ENCODE results near the gene SRBD1.

DNA sequence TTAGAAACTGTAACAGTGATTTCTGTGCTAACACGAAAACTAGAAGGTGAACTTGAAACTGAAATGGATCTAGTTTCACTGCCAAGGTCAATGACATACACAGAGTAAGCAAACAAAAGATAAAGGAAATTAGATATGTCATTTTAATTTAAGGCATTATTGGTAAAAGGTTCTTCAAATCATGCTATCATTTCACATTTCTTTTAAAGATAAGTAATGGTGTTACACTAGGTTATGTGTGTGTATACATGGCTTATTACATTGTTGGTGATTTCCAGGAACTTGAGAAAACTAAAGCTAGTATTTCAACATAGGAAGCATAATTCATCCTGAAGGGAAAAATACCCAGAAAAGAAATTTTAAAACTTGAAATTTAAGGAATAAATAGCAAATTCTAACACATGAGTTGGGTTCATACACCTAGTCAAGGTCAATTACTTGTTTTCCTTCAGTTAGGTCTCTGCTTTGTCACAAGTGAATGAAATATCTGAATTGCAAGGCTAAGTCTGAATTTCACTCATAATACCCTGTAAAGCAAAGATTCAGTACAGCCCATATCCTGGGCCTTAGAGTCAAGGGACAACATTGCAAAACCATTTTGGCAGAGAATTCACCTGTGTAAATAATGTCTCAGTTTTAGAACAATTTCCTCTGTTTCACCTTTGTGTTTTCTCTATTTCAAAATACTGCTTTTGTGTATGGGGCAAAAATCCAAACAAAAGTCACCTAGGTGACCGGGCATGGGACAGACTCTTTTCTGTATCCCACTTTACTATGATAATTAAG lies 141.6 kb downstream of the SRBD1 start:
- TF ChIP-seq, protein P1, sequence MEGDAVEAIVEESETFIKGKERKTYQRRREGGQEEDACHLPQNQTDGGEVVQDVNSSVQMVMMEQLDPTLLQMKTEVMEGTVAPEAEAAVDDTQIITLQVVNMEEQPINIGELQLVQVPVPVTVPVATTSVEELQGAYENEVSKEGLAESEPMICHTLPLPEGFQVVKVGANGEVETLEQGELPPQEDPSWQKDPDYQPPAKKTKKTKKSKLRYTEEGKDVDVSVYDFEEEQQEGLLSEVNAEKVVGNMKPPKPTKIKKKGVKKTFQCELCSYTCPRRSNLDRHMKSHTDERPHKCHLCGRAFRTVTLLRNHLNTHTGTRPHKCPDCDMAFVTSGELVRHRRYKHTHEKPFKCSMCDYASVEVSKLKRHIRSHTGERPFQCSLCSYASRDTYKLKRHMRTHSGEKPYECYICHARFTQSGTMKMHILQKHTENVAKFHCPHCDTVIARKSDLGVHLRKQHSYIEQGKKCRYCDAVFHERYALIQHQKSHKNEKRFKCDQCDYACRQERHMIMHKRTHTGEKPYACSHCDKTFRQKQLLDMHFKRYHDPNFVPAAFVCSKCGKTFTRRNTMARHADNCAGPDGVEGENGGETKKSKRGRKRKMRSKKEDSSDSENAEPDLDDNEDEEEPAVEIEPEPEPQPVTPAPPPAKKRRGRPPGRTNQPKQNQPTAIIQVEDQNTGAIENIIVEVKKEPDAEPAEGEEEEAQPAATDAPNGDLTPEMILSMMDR (IDR thresholded peaks at IDR 0.05) = no peak
- TF ChIP-seq, protein P2, sequence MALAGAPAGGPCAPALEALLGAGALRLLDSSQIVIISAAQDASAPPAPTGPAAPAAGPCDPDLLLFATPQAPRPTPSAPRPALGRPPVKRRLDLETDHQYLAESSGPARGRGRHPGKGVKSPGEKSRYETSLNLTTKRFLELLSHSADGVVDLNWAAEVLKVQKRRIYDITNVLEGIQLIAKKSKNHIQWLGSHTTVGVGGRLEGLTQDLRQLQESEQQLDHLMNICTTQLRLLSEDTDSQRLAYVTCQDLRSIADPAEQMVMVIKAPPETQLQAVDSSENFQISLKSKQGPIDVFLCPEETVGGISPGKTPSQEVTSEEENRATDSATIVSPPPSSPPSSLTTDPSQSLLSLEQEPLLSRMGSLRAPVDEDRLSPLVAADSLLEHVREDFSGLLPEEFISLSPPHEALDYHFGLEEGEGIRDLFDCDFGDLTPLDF (CRISPR knock-in tag; IDR thresholded peaks at IDR 0.05) = no peak
- TF ChIP-seq, protein P3, sequence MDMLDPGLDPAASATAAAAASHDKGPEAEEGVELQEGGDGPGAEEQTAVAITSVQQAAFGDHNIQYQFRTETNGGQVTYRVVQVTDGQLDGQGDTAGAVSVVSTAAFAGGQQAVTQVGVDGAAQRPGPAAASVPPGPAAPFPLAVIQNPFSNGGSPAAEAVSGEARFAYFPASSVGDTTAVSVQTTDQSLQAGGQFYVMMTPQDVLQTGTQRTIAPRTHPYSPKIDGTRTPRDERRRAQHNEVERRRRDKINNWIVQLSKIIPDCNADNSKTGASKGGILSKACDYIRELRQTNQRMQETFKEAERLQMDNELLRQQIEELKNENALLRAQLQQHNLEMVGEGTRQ (CRISPR knock-in tag; IDR thresholded peaks at IDR 0.05) = no peak
- TF ChIP-seq, protein P4, sequence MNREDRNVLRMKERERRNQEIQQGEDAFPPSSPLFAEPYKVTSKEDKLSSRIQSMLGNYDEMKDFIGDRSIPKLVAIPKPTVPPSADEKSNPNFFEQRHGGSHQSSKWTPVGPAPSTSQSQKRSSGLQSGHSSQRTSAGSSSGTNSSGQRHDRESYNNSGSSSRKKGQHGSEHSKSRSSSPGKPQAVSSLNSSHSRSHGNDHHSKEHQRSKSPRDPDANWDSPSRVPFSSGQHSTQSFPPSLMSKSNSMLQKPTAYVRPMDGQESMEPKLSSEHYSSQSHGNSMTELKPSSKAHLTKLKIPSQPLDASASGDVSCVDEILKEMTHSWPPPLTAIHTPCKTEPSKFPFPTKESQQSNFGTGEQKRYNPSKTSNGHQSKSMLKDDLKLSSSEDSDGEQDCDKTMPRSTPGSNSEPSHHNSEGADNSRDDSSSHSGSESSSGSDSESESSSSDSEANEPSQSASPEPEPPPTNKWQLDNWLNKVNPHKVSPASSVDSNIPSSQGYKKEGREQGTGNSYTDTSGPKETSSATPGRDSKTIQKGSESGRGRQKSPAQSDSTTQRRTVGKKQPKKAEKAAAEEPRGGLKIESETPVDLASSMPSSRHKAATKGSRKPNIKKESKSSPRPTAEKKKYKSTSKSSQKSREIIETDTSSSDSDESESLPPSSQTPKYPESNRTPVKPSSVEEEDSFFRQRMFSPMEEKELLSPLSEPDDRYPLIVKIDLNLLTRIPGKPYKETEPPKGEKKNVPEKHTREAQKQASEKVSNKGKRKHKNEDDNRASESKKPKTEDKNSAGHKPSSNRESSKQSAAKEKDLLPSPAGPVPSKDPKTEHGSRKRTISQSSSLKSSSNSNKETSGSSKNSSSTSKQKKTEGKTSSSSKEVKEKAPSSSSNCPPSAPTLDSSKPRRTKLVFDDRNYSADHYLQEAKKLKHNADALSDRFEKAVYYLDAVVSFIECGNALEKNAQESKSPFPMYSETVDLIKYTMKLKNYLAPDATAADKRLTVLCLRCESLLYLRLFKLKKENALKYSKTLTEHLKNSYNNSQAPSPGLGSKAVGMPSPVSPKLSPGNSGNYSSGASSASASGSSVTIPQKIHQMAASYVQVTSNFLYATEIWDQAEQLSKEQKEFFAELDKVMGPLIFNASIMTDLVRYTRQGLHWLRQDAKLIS (CRISPR knock-in tag; IDR thresholded peaks at IDR 0.05; ENCODE audit: borderline replicate concordance) = no peak
- TF ChIP-seq MXD4 (CRISPR knock-in tag; IDR thresholded peaks at IDR 0.05; ENCODE audit: borderline replicate concordance) (no peak), ZNF232 (CRISPR knock-in tag; IDR thresholded peaks at IDR 0.05) (no peak), ELF4 (CRISPR knock-in tag; IDR thresholded peaks at IDR 0.05; ENCODE audit: low read depth) (no peak)
- TF ChIP-seq, protein P5, sequence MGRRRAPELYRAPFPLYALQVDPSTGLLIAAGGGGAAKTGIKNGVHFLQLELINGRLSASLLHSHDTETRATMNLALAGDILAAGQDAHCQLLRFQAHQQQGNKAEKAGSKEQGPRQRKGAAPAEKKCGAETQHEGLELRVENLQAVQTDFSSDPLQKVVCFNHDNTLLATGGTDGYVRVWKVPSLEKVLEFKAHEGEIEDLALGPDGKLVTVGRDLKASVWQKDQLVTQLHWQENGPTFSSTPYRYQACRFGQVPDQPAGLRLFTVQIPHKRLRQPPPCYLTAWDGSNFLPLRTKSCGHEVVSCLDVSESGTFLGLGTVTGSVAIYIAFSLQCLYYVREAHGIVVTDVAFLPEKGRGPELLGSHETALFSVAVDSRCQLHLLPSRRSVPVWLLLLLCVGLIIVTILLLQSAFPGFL (CRISPR knock-in tag; IDR thresholded peaks at IDR 0.05; ENCODE audit: borderline replicate concordance) = no peak

Data from WTC11 (cell line).